ENCODE data around the gene CHN2.

Gene CHN2

DNA sequence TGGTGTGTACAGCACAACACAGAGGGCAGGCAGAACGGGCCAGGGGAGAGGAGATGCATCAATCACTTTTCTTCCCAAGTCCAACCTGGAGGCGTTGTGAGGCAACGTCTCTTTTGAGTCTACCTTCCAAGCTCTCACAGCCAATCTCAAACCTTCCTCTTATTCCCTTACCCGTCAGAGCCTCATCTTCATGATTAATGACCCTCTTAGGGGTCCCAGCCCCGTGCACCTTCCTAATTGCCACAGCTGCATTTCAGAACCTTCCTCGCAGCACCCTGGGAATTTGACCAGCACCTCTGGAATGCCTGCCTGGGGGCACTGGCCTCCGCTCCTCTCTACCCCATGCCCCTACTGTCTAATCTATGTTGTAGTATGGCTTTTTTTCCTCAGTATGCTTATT, 199.7 kb downstream of the CHN2 start:
- no peak for DNase-seq (ENCODE audit: low read depth in 2 of 3, low spot score in 1 of 3)

- DNase-seq (ENCODE audit: low read depth in 2 of 3, low spot score in 1 of 3): no peak
Observed at GRCh38 chr7:29396563-29396962, 202.0 kb downstream of the CHN2 start.

DNA sequence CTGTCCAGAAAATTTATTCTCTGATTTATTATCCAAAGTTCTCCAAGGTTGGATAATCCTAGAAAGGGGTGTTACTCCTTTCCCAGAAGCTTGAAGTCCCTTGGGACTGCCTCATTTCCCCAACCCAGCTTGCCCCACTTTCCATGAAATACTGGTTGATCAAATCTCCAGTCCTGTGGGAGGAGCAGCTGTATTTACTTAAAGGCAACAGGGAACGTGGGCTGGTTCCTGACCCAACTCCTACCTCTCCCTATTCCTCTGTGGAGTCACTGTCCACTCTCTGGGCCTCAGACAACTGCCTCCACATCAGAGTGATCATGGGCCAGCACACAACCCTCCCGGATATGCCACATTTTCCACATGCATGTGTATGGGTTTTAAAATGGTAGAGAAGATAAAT, 202.8 kb downstream of the CHN2 start:
- DNase-seq (ENCODE audit: low read depth in 2 of 3, low spot score in 1 of 3): no peak

GRCh38 chr7:29398011-29398410, 203.4 kb downstream of the CHN2 start:
- DNase-seq (ENCODE audit: low read depth in 2 of 3, low spot score in 1 of 3): no peak

DNA sequence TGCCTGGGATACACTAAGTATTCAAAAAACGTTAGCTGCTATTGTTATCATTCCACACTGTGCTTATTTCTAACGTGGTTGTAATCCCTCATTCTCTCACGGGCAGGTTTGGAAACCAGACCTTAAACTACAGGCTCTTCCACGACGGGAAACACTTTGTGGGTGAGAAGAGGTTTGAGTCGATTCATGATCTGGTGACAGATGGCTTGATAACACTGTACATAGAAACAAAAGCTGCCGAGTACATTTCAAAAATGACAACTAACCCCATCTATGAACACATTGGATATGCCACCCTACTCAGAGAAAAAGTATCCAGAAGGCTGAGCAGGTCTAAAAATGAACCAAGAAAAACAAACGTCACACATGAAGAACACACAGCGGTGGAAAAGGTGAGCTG, 205.9 kb downstream of the CHN2 start:
- no peak for DNase-seq (ENCODE audit: low read depth in 2 of 3, low spot score in 1 of 3)

GRCh38 chr7:29401769-29402168, 207.2 kb downstream of the CHN2 start:
- DNase-seq (ENCODE audit: low read depth in 2 of 3, low spot score in 1 of 3): no peak

GRCh38 chr7:29405891-29406290, 211.3 kb downstream of the CHN2 start:
- DNase-seq (ENCODE audit: low read depth in 2 of 3, low spot score in 1 of 3): no peak

DNA sequence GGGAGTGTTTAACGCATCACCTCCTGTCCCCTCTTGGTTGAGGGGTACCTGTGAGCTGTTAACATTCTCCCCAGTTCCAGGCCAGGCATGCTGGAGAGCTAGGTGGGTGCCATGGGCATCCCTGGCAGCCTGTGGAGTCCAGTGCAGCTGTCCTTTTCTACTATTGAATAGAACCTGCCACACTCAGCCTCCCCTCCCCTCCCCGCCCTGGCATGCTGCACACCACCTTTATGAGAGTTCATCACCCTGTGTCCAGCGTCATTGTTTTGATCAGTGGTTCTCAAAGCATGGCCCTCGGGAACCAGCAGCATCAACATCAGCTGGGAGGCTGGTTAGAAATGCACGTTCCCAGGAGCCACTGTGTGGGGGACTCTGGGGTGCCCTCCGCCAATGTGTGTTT, 211.8 kb downstream of the CHN2 start:
- DNase-seq (ENCODE audit: low read depth in 2 of 3, low spot score in 1 of 3): no peak

GRCh38 chr7:29408841-29409243, 214.3 kb downstream of the CHN2 start:
- DNase-seq (ENCODE audit: low read depth in 2 of 3, low spot score in 1 of 3): peak; percentile 1 to 76 (median 19)

- no peak for DNase-seq (ENCODE audit: low read depth in 2 of 3, low spot score in 1 of 3)
Observed at GRCh38 chr7:29410996-29411395, 216.4 kb downstream of the CHN2 start.

GRCh38 chr7:29412912-29413311, 218.3 kb downstream of the CHN2 start:
- no peak for DNase-seq (ENCODE audit: low read depth in 2 of 3, low spot score in 1 of 3)

DNA sequence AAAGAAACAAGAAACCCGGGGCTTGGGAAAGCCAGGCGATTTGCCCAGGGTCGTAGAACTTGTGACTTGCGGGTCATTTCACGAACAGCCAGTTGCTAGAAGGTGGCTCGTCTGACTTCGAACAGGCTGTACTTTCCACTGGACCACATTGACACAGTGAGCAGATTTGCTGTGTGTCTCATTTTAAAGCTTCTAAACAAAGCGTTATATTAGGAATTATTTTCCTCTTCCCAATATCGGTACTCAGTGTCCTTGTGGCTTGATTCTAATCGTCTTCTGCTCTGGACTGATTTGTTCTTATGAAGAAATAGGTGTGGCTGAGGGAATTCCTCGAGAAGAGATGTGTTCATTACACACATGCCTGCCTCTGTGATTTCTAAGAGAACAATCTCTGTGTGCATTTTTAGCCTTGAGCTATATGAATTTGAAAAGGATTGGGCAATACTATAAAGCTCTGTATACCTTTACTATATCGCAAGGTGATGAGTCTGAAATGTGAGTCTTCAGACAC, 219.1 kb downstream of the CHN2 start:
- no peak for DNase-seq (ENCODE audit: low read depth in 2 of 3, low spot score in 1 of 3)

DNA sequence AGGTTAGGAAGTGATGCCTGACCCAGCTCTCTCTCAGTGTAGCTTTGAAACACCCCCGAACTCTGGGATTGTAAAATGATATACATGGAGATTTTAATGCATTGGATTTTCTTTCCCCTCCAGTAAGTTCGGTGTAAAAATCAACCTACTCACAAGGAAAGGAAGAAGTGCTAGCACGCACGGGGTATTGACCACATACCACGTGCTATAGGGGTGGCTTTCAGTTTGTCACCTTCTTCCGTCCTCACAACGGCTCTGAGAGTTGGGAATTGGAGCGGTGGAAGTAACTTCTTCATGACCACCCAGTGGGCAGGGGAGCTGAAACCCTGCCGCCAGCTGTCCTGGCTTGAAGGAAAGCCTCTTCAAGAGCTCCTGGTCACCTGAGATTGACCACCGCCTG, 219.6 kb downstream of the CHN2 start:
- DNase-seq (ENCODE audit: low read depth in 2 of 3, low spot score in 1 of 3): no peak

- no peak for DNase-seq (ENCODE audit: low read depth in 2 of 3, low spot score in 1 of 3)
Observed at GRCh38 chr7:29415215-29415614, 220.6 kb downstream of the CHN2 start.

DNA sequence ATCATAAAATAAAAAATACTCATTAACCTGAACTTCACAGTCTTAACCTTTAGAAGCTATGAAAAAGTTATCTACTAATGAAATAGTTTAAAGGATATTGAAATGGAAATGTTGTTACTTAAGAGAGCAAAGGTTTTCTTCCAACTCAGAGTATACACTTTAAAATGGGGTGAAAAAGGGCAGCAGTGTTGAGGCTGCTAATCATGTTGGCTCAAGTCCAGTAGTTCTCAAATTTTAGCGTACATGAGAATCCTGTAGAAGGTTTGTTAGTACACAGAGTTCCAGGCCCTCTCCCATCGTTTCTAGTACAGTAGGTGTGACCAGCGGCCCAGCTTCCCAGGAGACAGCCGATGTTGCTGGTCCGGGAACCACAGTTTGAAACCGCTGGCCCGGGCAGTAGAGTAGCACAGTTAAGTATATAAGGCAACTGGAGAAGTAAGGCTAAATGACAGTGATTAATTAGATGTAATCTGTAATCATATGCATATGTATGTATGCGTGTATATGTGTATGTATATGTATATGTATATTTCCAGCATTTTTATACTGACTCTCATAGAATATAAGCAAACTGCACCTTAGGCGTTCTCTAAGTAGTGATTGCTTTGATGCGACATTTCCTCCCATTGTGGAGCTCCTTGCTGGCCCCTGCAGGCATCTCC, 221.8 kb downstream of the CHN2 start:
- no peak for DNase-seq (ENCODE audit: low read depth in 2 of 3, low spot score in 1 of 3)

GRCh38 chr7:29416938-29417305, 222.3 kb downstream of the CHN2 start:
- no peak for DNase-seq (ENCODE audit: low read depth in 2 of 3, low spot score in 1 of 3)

DNA sequence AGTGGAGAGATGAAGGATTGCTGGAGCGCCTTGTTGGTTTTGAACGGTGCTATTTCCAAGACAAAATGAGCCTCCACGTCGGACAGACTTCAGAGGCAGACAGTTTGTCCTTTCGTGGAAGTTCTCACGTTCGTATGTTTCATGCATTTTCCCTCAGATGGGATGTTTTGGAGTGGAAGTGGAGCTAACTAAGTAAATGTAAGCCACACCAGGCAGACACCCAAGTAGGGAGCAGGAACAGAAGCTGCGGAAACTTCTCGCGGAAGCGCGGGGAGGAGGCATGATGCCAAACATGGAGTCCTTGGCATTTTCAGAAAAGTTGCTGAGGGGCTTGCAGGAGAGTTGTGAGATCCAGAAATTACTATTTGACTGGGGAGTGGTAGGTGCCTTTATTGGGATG, 223.5 kb downstream of the CHN2 start:
- no peak for DNase-seq (ENCODE audit: low read depth in 2 of 3, low spot score in 1 of 3)

DNA sequence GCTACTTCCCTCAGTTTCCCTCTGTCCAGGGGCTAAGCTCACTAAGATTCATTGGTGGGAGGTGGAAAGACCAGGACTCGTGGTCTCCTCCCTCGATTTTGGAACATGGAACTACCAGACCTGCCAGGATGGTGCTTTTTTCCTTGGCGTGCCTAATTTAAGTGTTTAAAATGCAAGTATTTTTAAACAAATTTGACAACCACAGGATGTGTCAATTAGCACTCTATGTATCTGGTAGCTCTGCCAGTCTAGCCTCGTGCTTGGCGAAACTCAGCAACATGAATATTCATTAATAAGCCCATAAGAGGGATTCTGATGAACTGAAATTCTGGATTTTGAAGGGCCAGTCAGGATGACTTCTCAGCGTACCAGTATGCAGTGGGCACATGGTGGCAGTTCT, 224.1 kb downstream of the CHN2 start:
- DNase-seq (ENCODE audit: low read depth in 2 of 3, low spot score in 1 of 3): no peak

GRCh38 chr7:29420011-29420410, 225.4 kb downstream of the CHN2 start:
- no peak for DNase-seq (ENCODE audit: low read depth in 2 of 3, low spot score in 1 of 3)

DNA sequence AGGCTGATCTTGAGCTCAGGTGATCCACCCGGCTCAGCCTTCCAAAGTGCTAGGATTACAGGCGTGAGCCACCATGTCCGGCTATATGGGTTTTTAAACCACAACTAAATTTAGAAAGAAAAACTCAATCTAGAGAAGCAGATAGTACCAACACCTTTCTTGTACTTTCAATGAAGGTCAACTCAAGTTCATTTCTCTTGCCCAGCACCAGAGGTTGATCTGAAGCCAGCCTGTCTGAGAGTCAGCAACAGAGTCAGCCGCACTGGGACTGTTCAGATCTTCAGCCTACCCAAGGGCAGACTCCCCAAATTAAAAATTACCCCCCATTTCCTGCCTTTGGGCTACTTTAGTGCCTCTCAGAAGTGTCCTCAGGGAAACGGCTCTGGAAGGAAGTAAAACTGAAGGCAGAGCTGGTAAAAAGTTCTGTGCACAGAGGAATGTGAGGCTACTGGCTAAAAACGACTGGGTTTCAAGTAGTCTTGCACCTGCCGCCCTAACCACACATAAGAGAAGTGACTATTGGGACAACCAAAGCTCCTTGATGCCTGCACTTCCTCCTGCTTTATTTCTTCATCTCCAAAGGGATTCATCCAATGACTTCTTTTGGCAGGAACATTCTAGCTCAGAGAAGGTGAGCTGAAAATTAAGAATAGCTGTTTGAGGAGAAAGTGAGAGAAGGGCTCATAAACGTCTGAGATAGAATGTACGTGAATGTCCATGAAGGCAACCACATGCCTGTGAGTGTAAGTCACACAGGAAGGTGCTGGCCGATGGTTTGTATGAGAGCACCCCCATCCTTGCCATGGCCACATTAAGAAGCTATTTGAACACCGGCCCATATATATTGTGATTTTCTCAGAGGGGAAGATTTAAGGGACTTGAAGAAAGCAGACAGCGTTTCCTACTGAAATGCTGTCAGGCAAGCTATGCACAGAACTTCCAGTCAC, 226.7 kb downstream of the CHN2 start:
- DNase-seq (ENCODE audit: low read depth in 2 of 3, low spot score in 1 of 3): no peak

DNA sequence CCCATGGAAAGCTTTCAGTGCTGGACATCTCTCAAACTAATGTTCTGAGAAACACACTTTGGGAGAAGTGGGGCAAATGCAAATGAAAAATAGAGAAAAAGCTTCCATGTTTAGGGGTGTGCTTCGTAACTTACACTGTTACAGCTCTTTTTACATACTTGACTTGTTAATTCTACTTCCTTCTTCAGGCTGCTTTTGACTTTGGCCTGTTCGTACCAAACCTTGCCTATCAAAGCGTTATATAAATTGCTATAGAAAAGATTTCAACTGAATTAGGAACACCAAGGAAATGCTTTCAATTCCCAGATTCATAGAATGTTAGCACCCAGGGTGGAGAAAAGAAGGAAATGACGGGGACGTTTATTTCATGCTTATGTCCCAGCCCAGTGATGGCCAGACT, 228.3 kb downstream of the CHN2 start:
- no peak for DNase-seq (ENCODE audit: low read depth in 2 of 3, low spot score in 1 of 3)

DNA sequence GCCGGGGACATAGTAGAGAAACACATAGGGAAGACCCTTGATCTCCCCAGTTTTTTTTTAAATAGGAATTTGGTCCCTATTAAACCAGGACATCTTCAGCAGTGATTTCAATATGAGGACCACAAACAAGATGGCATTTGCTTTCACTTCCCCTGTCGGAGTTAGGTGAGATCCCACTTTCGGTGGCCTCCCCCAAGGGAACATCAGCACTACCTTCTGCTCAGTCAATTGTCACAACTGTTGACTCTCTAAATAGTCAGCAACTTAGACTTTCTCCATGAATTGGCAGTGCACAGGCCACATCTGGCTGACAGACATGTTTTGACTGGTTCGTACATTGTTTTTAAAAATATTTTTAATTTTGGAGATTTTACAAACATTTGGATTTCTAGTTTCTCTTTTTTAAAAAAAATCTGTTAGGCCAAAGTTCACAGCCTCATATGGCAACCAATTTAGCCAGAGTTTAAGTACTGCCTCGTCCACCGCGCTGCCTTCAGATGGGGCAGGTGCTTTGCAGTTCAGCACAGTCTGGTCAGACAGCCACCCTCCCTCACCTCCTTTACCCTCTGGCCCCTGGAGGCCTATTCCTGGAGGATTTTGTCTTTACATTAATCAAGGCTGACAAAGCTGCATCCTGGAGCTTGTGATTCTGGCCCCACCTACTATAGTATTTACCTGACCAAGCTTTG, 229.9 kb downstream of the CHN2 start:
- DNase-seq (ENCODE audit: low read depth in 2 of 3, low spot score in 1 of 3): no peak

Data from stimulated activated CD4-positive, alpha-beta T cell treated with anti-CD3 and anti-CD28 coated beads, Interleukin-12 subunit alpha, Interleukin-12 subunit beta, amount 100 ng/mL, for 48 hours (primary cell).